ENCODE measurements around the gene CNN1. TPM values are rescaled to one million over a fixed set of nuclear protein-coding genes. Genes with fewer than 3 reads are reported as not detected.

Gene CNN1
- total and polyA plus RNA-seq, 4 donors, result 406 to 1,055 (median 558) TPM

- intact Hi-C loops (cut with DNase I), result no loop called here
- 38 to 40% methylated on average over 3 of the region's 3 CpGs for WGBS, 2 donors
- no peak overlapping the region for H3K4me3 ChIP-seq (ENCODE audit: low read length in 2 of 2)
Observed at GRCh38 chr19:11581740-11582139, 43.1 kb downstream of the CNN1 start.

GRCh38 chr19:11586331-11586730, 47.7 kb downstream of the CNN1 start:
- Histone ChIP-seq H3K27me3 (ENCODE audit: control insufficient read depth in 1 of 2, insufficient read depth in 2 of 2, low read length in 1 of 2) (no peaks in the 10 kb centered on the region), H3K9me3 (ENCODE audit: control insufficient read depth, low read length) (no peaks in the 10 kb centered on the region), H3K4me1 (ENCODE audit: control insufficient read depth in 1 of 2, insufficient read depth in 2 of 2, low read length in 2 of 2) (no peaks in the 10 kb centered on the region), H3K4me3 (ENCODE audit: low read length in 2 of 2) (no peak overlapping the region), H3K27ac (ENCODE audit: low read depth in 1 of 2, low read length in 2 of 2) (no peak overlapping the region), H3K36me3 (ENCODE audit: control insufficient read depth in 1 of 2, insufficient read depth in 2 of 2, low read length in 1 of 2) (no peaks in the 10 kb centered on the region)
- ATAC-seq (ENCODE audit: low FRiP score) (no peak), DNase-seq (no peak)
- WGBS, 2 donors, result 55 to 65% methylated on average over 6 of the region's 6 CpGs
- intact Hi-C loops (cut with DNase I), result loop anchor here in 1 of 2 donors (5.0 kb wide), 1 partner anchor 89 kb away; no protein-coding TSS in a partner anchor

More at GRCh38 chr19:11581740-11582139, 43.1 kb downstream of the CNN1 start:
- no peak overlapping the region for H3K27ac ChIP-seq (ENCODE audit: low read depth in 1 of 2, low read length in 2 of 2)
- no peaks in the 10 kb centered on the region for H3K27me3 ChIP-seq (ENCODE audit: control insufficient read depth in 1 of 2, insufficient read depth in 2 of 2, low read length in 1 of 2)
- no peaks in the 10 kb centered on the region for H3K9me3 ChIP-seq (ENCODE audit: control insufficient read depth, low read length)
- H3K36me3 ChIP-seq (ENCODE audit: control insufficient read depth in 1 of 2, insufficient read depth in 2 of 2, low read length in 1 of 2), result no peaks in the 10 kb centered on the region
- DNase-seq (no peak), ATAC-seq (ENCODE audit: low FRiP score) (no peak)
- H3K4me1 ChIP-seq (ENCODE audit: control insufficient read depth in 1 of 2, insufficient read depth in 2 of 2, low read length in 2 of 2), result no peaks in the 10 kb centered on the region

DNA sequence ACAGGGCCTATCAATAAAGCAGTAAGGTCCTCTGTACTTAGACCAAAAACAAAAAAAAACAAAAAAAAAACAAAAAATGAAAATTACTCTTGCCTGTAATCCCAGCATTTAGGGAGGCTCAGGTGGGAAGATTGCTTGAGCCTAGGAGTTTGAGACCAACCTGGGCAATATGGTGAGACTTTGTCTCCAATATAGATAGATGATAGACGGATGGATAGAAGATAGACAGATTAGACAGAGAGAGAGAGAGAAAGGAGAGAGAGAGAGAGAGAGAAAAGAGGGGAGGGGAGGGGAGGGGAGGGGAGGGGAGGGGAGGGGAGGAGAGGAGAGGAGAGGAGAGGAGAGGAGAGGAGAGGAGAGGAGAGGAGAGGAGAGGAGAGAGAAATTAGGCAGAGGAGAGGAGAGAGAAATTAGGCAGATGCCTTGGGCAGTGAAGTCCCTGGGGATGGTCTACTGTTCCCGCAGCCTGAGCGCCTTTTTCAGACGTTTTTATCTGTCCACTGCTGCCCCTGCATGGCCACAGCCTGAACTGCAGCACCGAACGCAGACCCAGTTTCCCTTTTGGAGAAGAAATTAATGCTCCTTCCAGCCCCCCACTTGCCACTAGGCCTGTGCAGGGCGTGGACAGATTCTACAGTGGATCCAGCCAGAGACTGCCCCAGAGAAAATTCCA, 48.8 kb downstream of the CNN1 start:
- H3K4me1 ChIP-seq (ENCODE audit: control insufficient read depth in 1 of 2, insufficient read depth in 2 of 2, low read length in 2 of 2), result no peaks in the 10 kb centered on the region
- no peaks in the 10 kb centered on the region for H3K9me3 ChIP-seq (ENCODE audit: control insufficient read depth, low read length)
- 2% methylated on average over 6 to 7 of the region's 7 CpGs for WGBS, 2 donors
- H3K36me3 ChIP-seq (ENCODE audit: control insufficient read depth in 1 of 2, insufficient read depth in 2 of 2, low read length in 1 of 2), result no peaks in the 10 kb centered on the region
- H3K27me3 ChIP-seq (ENCODE audit: control insufficient read depth in 1 of 2, insufficient read depth in 2 of 2, low read length in 1 of 2), result no peaks in the 10 kb centered on the region
- intact Hi-C loops (cut with DNase I), result loop anchor here (1.0 to 5.0 kb wide), 2 partner anchors 90 to 91 kb away; no protein-coding TSS in a partner anchor
- ATAC-seq (ENCODE audit: low FRiP score), result peak; percentile 94
- DNase-seq, result peak; percentile 84 to 90
- no peak overlapping the region for H3K4me3 ChIP-seq (ENCODE audit: low read length in 2 of 2)
- no peak overlapping the region for H3K27ac ChIP-seq (ENCODE audit: low read depth in 1 of 2, low read length in 2 of 2)

GRCh38 chr19:11587975-11588631, 49.5 kb downstream of the CNN1 start:
- Histone ChIP-seq H3K4me1 (ENCODE audit: control insufficient read depth in 1 of 2, insufficient read depth in 2 of 2, low read length in 2 of 2) (no peaks in the 10 kb centered on the region), H3K9me3 (ENCODE audit: control insufficient read depth, low read length) (no peaks in the 10 kb centered on the region), H3K36me3 (ENCODE audit: control insufficient read depth in 1 of 2, insufficient read depth in 2 of 2, low read length in 1 of 2) (no peaks in the 10 kb centered on the region), H3K27ac (ENCODE audit: low read depth in 1 of 2, low read length in 2 of 2) (no peak overlapping the region), H3K27me3 (ENCODE audit: control insufficient read depth in 1 of 2, insufficient read depth in 2 of 2, low read length in 1 of 2) (no peaks in the 10 kb centered on the region), H3K4me3 (ENCODE audit: low read length in 2 of 2) (no peak overlapping the region)
- DNase-seq (no peak), ATAC-seq (ENCODE audit: low FRiP score) (no peak)
- intact Hi-C loops (cut with DNase I), result loop anchor here (1.0 to 5.0 kb wide), 2 partner anchors 91 to 92 kb away; no protein-coding TSS in a partner anchor
- 66 to 68% methylated on average over 13 of the region's 13 CpGs for WGBS, 2 donors

DNA sequence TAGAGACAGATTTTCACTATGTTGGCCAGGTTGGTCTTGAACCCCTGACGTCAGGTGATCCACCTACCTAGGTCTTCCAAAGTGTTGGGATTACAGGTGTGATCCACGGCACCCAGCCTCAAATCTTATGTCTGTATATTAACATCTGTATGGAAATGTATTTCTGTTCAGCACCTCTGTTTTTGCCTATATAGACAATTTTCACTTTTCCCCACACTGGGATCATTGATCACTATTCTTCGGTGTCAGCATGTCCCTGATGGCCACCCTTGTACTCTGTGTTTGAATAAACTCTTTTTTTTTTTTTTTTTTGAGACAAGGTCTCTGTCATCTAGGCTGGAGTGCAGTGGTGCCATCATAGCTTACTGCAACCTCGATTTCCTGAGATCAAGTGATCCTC, 55.4 kb downstream of the CNN1 start:
- H3K4me1 ChIP-seq (ENCODE audit: control insufficient read depth in 1 of 2, insufficient read depth in 2 of 2, low read length in 2 of 2), result no peaks in the 10 kb centered on the region
- no peaks in the 10 kb centered on the region for H3K9me3 ChIP-seq (ENCODE audit: control insufficient read depth, low read length)
- no peak overlapping the region for H3K27ac ChIP-seq (ENCODE audit: low read depth in 1 of 2, low read length in 2 of 2)
- DNase-seq (peak in 1 of 2 donors; percentile 1), ATAC-seq (ENCODE audit: low FRiP score) (no peak)
- no peak overlapping the region for H3K4me3 ChIP-seq (ENCODE audit: low read length in 2 of 2)
- WGBS, 2 donors, result 80 to 81% methylated on average over 4 of the region's 4 CpGs
- H3K36me3 ChIP-seq (ENCODE audit: control insufficient read depth in 1 of 2, insufficient read depth in 2 of 2, low read length in 1 of 2), result no peaks in the 10 kb centered on the region
- intact Hi-C loops (cut with DNase I), result loop anchor here in 1 of 2 donors (10.0 kb wide), 1 partner anchor 299 kb away; the partner anchor contains the start of gene TSPAN16
- no peaks in the 10 kb centered on the region for H3K27me3 ChIP-seq (ENCODE audit: control insufficient read depth in 1 of 2, insufficient read depth in 2 of 2, low read length in 1 of 2)

DNA sequence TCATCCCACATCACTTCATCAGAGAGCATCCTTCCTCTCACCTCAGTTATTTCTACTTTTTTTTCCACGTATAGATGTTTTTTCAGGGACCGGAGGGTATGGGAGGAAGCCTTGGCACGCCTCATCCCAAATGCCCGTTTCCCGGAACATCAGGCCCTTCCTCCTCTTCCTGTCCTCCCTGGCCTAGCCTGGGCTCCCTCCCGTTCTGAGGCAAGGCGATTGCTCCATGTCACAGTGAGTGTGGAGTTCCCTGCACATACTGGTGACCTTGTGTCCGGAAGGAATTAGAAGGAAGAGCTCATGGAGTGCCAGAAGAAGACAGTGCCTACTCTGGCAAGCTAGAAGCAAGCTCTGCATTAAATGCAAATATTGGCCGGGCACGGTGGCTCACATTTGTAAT, 57.5 kb downstream of the CNN1 start:
- no peak for ATAC-seq (ENCODE audit: low FRiP score)
- Histone ChIP-seq H3K4me1 (ENCODE audit: control insufficient read depth in 1 of 2, insufficient read depth in 2 of 2, low read length in 2 of 2) (no peaks in the 10 kb centered on the region), H3K27me3 (ENCODE audit: control insufficient read depth in 1 of 2, insufficient read depth in 2 of 2, low read length in 1 of 2) (no peaks in the 10 kb centered on the region), H3K9me3 (ENCODE audit: control insufficient read depth, low read length) (no peaks in the 10 kb centered on the region), H3K36me3 (ENCODE audit: control insufficient read depth in 1 of 2, insufficient read depth in 2 of 2, low read length in 1 of 2) (no peaks in the 10 kb centered on the region), H3K27ac (ENCODE audit: low read depth in 1 of 2, low read length in 2 of 2) (no peak overlapping the region), H3K4me3 (ENCODE audit: low read length in 2 of 2) (no peak overlapping the region)
- WGBS, 2 donors, result 89 to 92% methylated on average over 10 of the region's 10 CpGs
- peak in 1 of 2 donors; percentile 68 for DNase-seq
- intact Hi-C loops (cut with DNase I), result loop anchor here in 1 of 2 donors (10.0 kb wide), 1 partner anchor 301 kb away; the partner anchor contains the start of gene TSPAN16

- Histone ChIP-seq H3K27me3 (ENCODE audit: control insufficient read depth in 1 of 2, insufficient read depth in 2 of 2, low read length in 1 of 2) (no peaks in the 10 kb centered on the region), H3K27ac (ENCODE audit: low read depth in 1 of 2, low read length in 2 of 2) (peak within 1 kb of the TSS in 1 of 2 donors; percentile 49), H3K4me3 (ENCODE audit: low read length in 2 of 2) (peak within 1 kb of the TSS; percentile 95 to 96), H3K36me3 (ENCODE audit: control insufficient read depth in 1 of 2, insufficient read depth in 2 of 2, low read length in 1 of 2) (no peaks in the 10 kb centered on the region), H3K4me1 (ENCODE audit: control insufficient read depth in 1 of 2, insufficient read depth in 2 of 2, low read length in 2 of 2) (no peaks in the 10 kb centered on the region), H3K9me3 (ENCODE audit: control insufficient read depth, low read length) (no peaks in the 10 kb centered on the region)
- intact Hi-C loops (cut with DNase I), result loop anchor here in 1 of 2 donors (10.0 kb wide), 1 partner anchor 303 kb away; the partner anchor contains the start of gene TSPAN16
- ATAC-seq (ENCODE audit: low FRiP score) (peak; percentile 100), DNase-seq (peak; percentile 99 to 100)
- 0% methylated on average over 63 to 67 of the region's 67 CpGs for WGBS, 2 donors
Observed at GRCh38 chr19:11597202-11598102, 58.8 kb downstream of the CNN1 start, which contains the start of gene ZNF627. TSS of gene ZNF627 (plus strand) at chr19:11597483. CDS start at chr19:11597628, 145 bp downstream.

- 64 to 69% methylated on average over 10 of the region's 10 CpGs for WGBS, 2 donors
- no peaks in the 10 kb centered on the region for H3K36me3 ChIP-seq (ENCODE audit: control insufficient read depth in 1 of 2, insufficient read depth in 2 of 2, low read length in 1 of 2)
- ATAC-seq (ENCODE audit: low FRiP score) (no peak), DNase-seq (peak in 1 of 2 donors; percentile 16)
- H3K4me3 ChIP-seq (ENCODE audit: low read length in 2 of 2), result peak overlapping the region; percentile 95 to 96
- no peaks in the 10 kb centered on the region for H3K27me3 ChIP-seq (ENCODE audit: control insufficient read depth in 1 of 2, insufficient read depth in 2 of 2, low read length in 1 of 2)
- no peaks in the 10 kb centered on the region for H3K4me1 ChIP-seq (ENCODE audit: control insufficient read depth in 1 of 2, insufficient read depth in 2 of 2, low read length in 2 of 2)
- H3K9me3 ChIP-seq (ENCODE audit: control insufficient read depth, low read length), result no peaks in the 10 kb centered on the region
- no peak overlapping the region for H3K27ac ChIP-seq (ENCODE audit: low read depth in 1 of 2, low read length in 2 of 2)
- intact Hi-C loops (cut with DNase I), result loop anchor here in 1 of 2 donors (10.0 kb wide), 1 partner anchor 303 kb away; the partner anchor contains the start of gene TSPAN16
Observed at GRCh38 chr19:11598103-11598483, 59.4 kb downstream of the CNN1 start.
